GM19328 (cell line): Measurements from ENCODE around the gene ID3.

ENCODE experiments used
- ATAC-seq: cut with Tn5 transposase; IDR thresholded peaks from one replicate; pipeline ENCODE4 v1.9.1; 2021; ENCODE audit warnings: mild to moderate bottlenecking, moderate library complexity; ENCODE audit not compliant: unreplicated experiment

Gene ID3

GRCh38 chr1:23566304-23566703, 7.0 kb upstream of the ID3 start:
- no peak for ATAC-seq

- no peak for ATAC-seq
Measured at GRCh38 chr1:23565776-23566175, 6.5 kb upstream of the ID3 start.

GRCh38 chr1:23564529-23565122, 5.3 kb upstream of the ID3 start:
- no peak for ATAC-seq

GRCh38 chr1:23563755-23564374, 4.6 kb upstream of the ID3 start:
- no peak for ATAC-seq

- ATAC-seq, result no peak
Measured at GRCh38 chr1:23563003-23563402, 3.7 kb upstream of the ID3 start.

GRCh38 chr1:23562137-23562876, 3.0 kb upstream of the ID3 start:
- ATAC-seq, result no peak

GRCh38 chr1:23561813-23562100, 2.5 kb upstream of the ID3 start:
- no peak for ATAC-seq

GRCh38 chr1:23561076-23561812, 1.9 kb upstream of the ID3 start:
- no peak for ATAC-seq

GRCh38 chr1:23559985-23560741, 862 bp upstream of the ID3 start:
- ATAC-seq, result no peak

GRCh38 chr1:23558872-23559135, 497 bp downstream of the ID3 start:
- no peak for ATAC-seq

- ATAC-seq, result no peak
Measured at GRCh38 chr1:23558140-23558871, 995 bp downstream of the ID3 start.

- no peak for ATAC-seq
Measured at GRCh38 chr1:23557471-23558124, 1.7 kb downstream of the ID3 start.

GRCh38 chr1:23556635-23557470, 2.4 kb downstream of the ID3 start:
- ATAC-seq, result no peak

- ATAC-seq, result no peak
Measured at GRCh38 chr1:23555986-23556634, 3.2 kb downstream of the ID3 start.

- ATAC-seq, result no peak
Measured at GRCh38 chr1:23555270-23555985, 3.9 kb downstream of the ID3 start.

- ATAC-seq, result peak; percentile 50
Measured at GRCh38 chr1:23554481-23555269, 4.6 kb downstream of the ID3 start.

- ATAC-seq, result no peak
Measured at GRCh38 chr1:23554127-23554480, 5.2 kb downstream of the ID3 start.
